ENCODE measurements around the gene OR2S2. TPM values are rescaled to one million over a fixed set of nuclear protein-coding genes. Genes with fewer than 3 reads are reported as not detected.
"Not testable (repeated sequence)": the region's sequence is repeated elsewhere in the genome, so short reads cannot be mapped to it uniquely, and the experiment has no call there.

Gene OR2S2
- total RNA-seq, 1 donor from 2014 or later = not detected

- Histone ChIP-seq H3K36me3 (no peaks in the 10 kb centered on the region), H3K27me3 (no peaks in the 10 kb centered on the region), H3K4me3 (no peak overlapping the region), H3K27ac (peak overlapping the region; percentile 69 to 87), H3K9me3 (no peaks in the 10 kb centered on the region), H3K4me1 (peaks cover 6 to 46% of the 10 kb centered on the region in 2 donors)
- DNase-seq (ENCODE audit: low spot score in 2 of 2) = no peak
- intact Hi-C loops (cut with DNase I) = loop anchor here (1.0 to 10.0 kb wide), 3 partner anchors 29 to 441 kb away; partner anchors contain the start of genes GNE and RUSC2
- no peak for TF ChIP-seq CTCF (IDR thresholded peaks at IDR 0.05)
Observed at GRCh38 chr9:35935755-35936509, 22.0 kb downstream of the OR2S2 start.

- Histone ChIP-seq H3K27me3 (no peaks in the 10 kb centered on the region), H3K27ac (peak overlapping the region; percentile 69 to 80), H3K9me3 (no peaks in the 10 kb centered on the region), H3K4me1 (peaks cover 6 to 46% of the 10 kb centered on the region in 2 donors), H3K4me3 (no peak overlapping the region), H3K36me3 (no peaks in the 10 kb centered on the region)
- intact Hi-C loops (cut with DNase I) = loop anchor here (5.0 to 10.0 kb wide), 2 partner anchors 322 to 440 kb away; partner anchors contain the start of genes GNE and RUSC2
- no peak for DNase-seq (ENCODE audit: low spot score in 2 of 2)
- no peak for TF ChIP-seq CTCF (IDR thresholded peaks at IDR 0.05)
Observed at GRCh38 chr9:35935261-35935660, 22.7 kb downstream of the OR2S2 start.

- peak overlapping the region; percentile 1 to 53 for H3K27ac ChIP-seq
- H3K9me3 ChIP-seq; H3K4me3 ChIP-seq; H3K27me3 ChIP-seq; DNase-seq (ENCODE audit: low spot score in 2 of 2); H3K36me3 ChIP-seq: not testable (repeated sequence)
- intact Hi-C loops (cut with DNase I) = loop anchor here (10.0 kb wide), 1 partner anchor 439 kb away; the partner anchor contains the start of gene RUSC2
- H3K4me1 ChIP-seq = peaks cover 6 to 45% of the 10 kb centered on the region in 2 donors
Observed at GRCh38 chr9:35934069-35934468, 23.9 kb downstream of the OR2S2 start.

- no peak for DNase-seq (ENCODE audit: low spot score in 2 of 2)
- intact Hi-C loops (cut with DNase I) = loop anchor here (10.0 kb wide), 1 partner anchor 439 kb away; the partner anchor contains the start of gene RUSC2
- H3K4me1 ChIP-seq = peaks cover 6 to 41% of the 10 kb centered on the region in 2 donors
- H3K27me3 ChIP-seq = no peaks in the 10 kb centered on the region
- no peak for TF ChIP-seq CTCF (IDR thresholded peaks at IDR 0.05)
- H3K27ac ChIP-seq = peak overlapping the region; percentile 1 to 53
- no peaks in the 10 kb centered on the region for H3K9me3 ChIP-seq
- H3K36me3 ChIP-seq = no peaks in the 10 kb centered on the region
- no peak overlapping the region for H3K4me3 ChIP-seq
Observed at GRCh38 chr9:35933550-35934067, 24.3 kb downstream of the OR2S2 start.

- Histone ChIP-seq H3K36me3 (no peaks in the 10 kb centered on the region), H3K4me1 (peaks cover 0 to 32% of the 10 kb centered on the region in 2 donors), H3K4me3 (no peak overlapping the region), H3K27ac (no peak overlapping the region), H3K27me3 (no peaks in the 10 kb centered on the region), H3K9me3 (no peaks in the 10 kb centered on the region)
- intact Hi-C loops (cut with DNase I) = loop anchor here (10.0 kb wide), 1 partner anchor 438 kb away; the partner anchor contains the start of gene RUSC2
- no peak for TF ChIP-seq CTCF (IDR thresholded peaks at IDR 0.05)
- no peak for DNase-seq (ENCODE audit: low spot score in 2 of 2)
Observed at GRCh38 chr9:35932735-35933134, 25.2 kb downstream of the OR2S2 start.

- intact Hi-C loops (cut with DNase I) = loop anchor here (10.0 kb wide), 1 partner anchor 436 kb away; the partner anchor contains the start of gene RUSC2
- TF ChIP-seq CTCF (IDR thresholded peaks at IDR 0.05) = no peak
- Histone ChIP-seq H3K4me1 (peaks cover 0 to 19% of the 10 kb centered on the region in 2 donors), H3K4me3 (no peak overlapping the region), H3K9me3 (no peaks in the 10 kb centered on the region), H3K27ac (no peak overlapping the region), H3K36me3 (no peaks in the 10 kb centered on the region), H3K27me3 (no peaks in the 10 kb centered on the region)
- no peak for DNase-seq (ENCODE audit: low spot score in 2 of 2)
Observed at GRCh38 chr9:35930989-35931388, 27.0 kb downstream of the OR2S2 start.

Data from ascending aorta (tissue), 2 donors.